HepG2 (cell line): ENCODE results near the gene SLC43A1. TPM values are rescaled to one million over a fixed set of nuclear protein-coding genes. Genes with fewer than 3 reads are reported as not detected.
A peak's percentile ranks its signal among the peaks of the same experiment; 100 is the strongest.

Experiments used
- ATAC-seq: fragments of 200-7000 bp; cut with Tn5 transposase; 3 replicates; pipeline ENCODE4 v1.9.1; 2020; ENCODE audit warnings: mild to moderate bottlenecking, moderate library complexity
- BruUV-seq: library from RNA; stranded (reverse); fragments of 400-500 nt; replicated peaks from 2 replicates; lab custom pipeline; 2021; lab: Mats Ljungman, UMichigan
- CTCF ChIA-PET: fragments of 300-600 bp; formaldehyde crosslinking; extraction: SDS; loops from one replicate; lab custom pipeline; 2021; ENCODE audit warnings: low total read pairs, inconsistent platforms, low intra/inter-chr PET ratio; lab: Yijun Ruan, JAX
- POLR2A ChIA-PET: fragments of 350-600 bp; sonication (Branson Sonifier 250); formaldehyde crosslinking; loops from one replicate; lab custom pipeline; 2020; ENCODE audit warnings: antibody characterized with exemption, inconsistent platforms; lab: Yijun Ruan, JAX
- DNase-seq: peaks from one replicate; pipeline ENCODE4 v3.0.0-alpha.2; 2015; ENCODE audit warnings: low spot score
- FAIRE-seq: peaks from 3 replicates; lab custom pipeline; 2011; peaks lifted over from hg19 to GRCh38; lab: Jason Lieb, UNC
- H2AFZ ChIP-seq: one replicate; pipeline ENCODE4 v1.6.1; 2011; ENCODE audit warnings: low read length, inconsistent platforms
- H3K27ac ChIP-seq: fragments of 300-600 bp; 3 replicates; pipeline ENCODE4 v1.8.0; 2011; ENCODE audit warnings: mixed run types, mild to moderate bottlenecking, mixed read lengths, low read length, inconsistent platforms; ENCODE audit not compliant: insufficient read depth; ENCODE audit errors: extremely low read length
- H3K27me3 ChIP-seq, 2 experiments: fragments of 200-600 bp in 1 of 2; 2 replicates in 1 of 2; 3 replicates in 1 of 2; pipeline versions ENCODE4 v1.6.0 to v1.8.0; 2011; ENCODE audit warnings: low read length in 2 of 2, mild to moderate bottlenecking in 2 of 2, moderate library complexity in 2 of 2, inconsistent platforms in 1 of 2; ENCODE audit not compliant: insufficient read depth in 2 of 2, control insufficient read depth in 1 of 2
- H3K36me3 ChIP-seq, 2 experiments: fragments of 200-600 bp in 1 of 2; replicated peaks in 1 of 2; 2 replicates in 1 of 2; 3 replicates in 1 of 2; pipeline versions ENCODE4 v1.5.1 to v1.8.0; 2011; ENCODE audit warnings: low read length in 2 of 2, inconsistent platforms in 1 of 2; ENCODE audit not compliant: insufficient read depth in 2 of 2, control insufficient read depth in 1 of 2
- H3K4me1 ChIP-seq: 2 replicates; pipeline ENCODE4 v1.5.1; 2012; ENCODE audit warnings: low read length, inconsistent platforms; ENCODE audit not compliant: insufficient read depth
- H3K4me2 ChIP-seq: 2 replicates; pipeline ENCODE4 v1.6.0; 2011; ENCODE audit warnings: low read depth, low read length, inconsistent platforms
- H3K4me3 ChIP-seq, 3 experiments: fragments of 200-600 bp in 1 of 3; sonication (generic), shearing (Covaris generic) in 1 of 3; replicated peaks in 1 of 3; 2 replicates each; pipeline ENCODE4 v1.5.1; 2011 to 2016; ENCODE audit warnings: low read length in 3 of 3, inconsistent platforms in 2 of 3, low read depth in 2 of 3, mild to moderate bottlenecking in 2 of 3, control low read depth in 1 of 3, mixed read lengths in 1 of 3; ENCODE audit not compliant: insufficient read depth in 1 of 3
- H3K79me2 ChIP-seq: one replicate; pipeline ENCODE4 v1.6.1; 2011; ENCODE audit warnings: low read length, inconsistent platforms; ENCODE audit not compliant: insufficient read depth
- H3K9ac ChIP-seq: 2 replicates; pipeline ENCODE4 v1.6.0; 2011; ENCODE audit warnings: mild to moderate bottlenecking, low read depth, low read length, inconsistent platforms; ENCODE audit not compliant: insufficient read depth
- H3K9me3 ChIP-seq: 2 replicates; pipeline ENCODE4 v1.5.1; 2012; ENCODE audit warnings: mild to moderate bottlenecking, low read length
- H4K20me1 ChIP-seq: 2 replicates; pipeline ENCODE4 v1.6.0; 2011; ENCODE audit warnings: inconsistent platforms, mild to moderate bottlenecking, low read length, moderate library complexity; ENCODE audit not compliant: insufficient read depth
- AGO2 ChIP-seq: fragments of 200-400 bp; formaldehyde crosslinking; optimal IDR thresholded peaks from 2 replicates; pipeline ENCODE3; 2017; ENCODE audit warnings: mild to moderate bottlenecking, low read depth, low read length, moderate library complexity
- CEBPB ChIP-seq: IDR thresholded peaks from 2 replicates; pipeline ENCODE4 v1.6.1; 2011; ENCODE audit warnings: low read depth, low read length, improper control_type of control experiment, borderline replicate concordance
- CHD2 ChIP-seq: IDR thresholded peaks from 2 replicates; pipeline ENCODE4 v1.6.1; 2011; ENCODE audit warnings: low read depth, low read length, improper control_type of control experiment
- EED ChIP-seq: sonication (generic); formaldehyde crosslinking; IDR thresholded peaks from 2 replicates; pipeline ENCODE4 v1.5.0; 2020; ENCODE audit warnings: mild to moderate bottlenecking, missing genetic modification reagents
- ELK4 ChIP-seq: sonication (generic); formaldehyde crosslinking; IDR thresholded peaks from 2 replicates; pipeline ENCODE4 v1.9.0; 2021; ENCODE audit warnings: missing genetic modification reagents, borderline replicate concordance
- KAT2B ChIP-seq: fragments of 150-350 bp; IDR thresholded peaks from 2 replicates; pipeline ENCODE4 v1.6.1; 2014; ENCODE audit warnings: low read depth, low read length, borderline replicate concordance
- KMT2B ChIP-seq: IDR thresholded peaks from 2 replicates; pipeline ENCODE4 v1.6.1; 2016; ENCODE audit warnings: missing genetic modification reagents, missing compliant biosample characterization
- MED1 ChIP-seq: sonication (generic); formaldehyde crosslinking; IDR thresholded peaks from 2 replicates; pipeline ENCODE4 v1.4.0; 2020; ENCODE audit warnings: missing genetic modification reagents
- MXI1 ChIP-seq: IDR thresholded peaks from 3 replicates; pipeline ENCODE4 v1.6.1; 2012; ENCODE audit warnings: low read depth, low read length, inconsistent platforms, borderline replicate concordance
- ZMYM3 ChIP-seq: sonication (generic); formaldehyde crosslinking; IDR thresholded peaks from 2 replicates; pipeline ENCODE4 v1.5.1; 2020; ENCODE audit warnings: mild to moderate bottlenecking, missing genetic modification reagents
- ZNF230 ChIP-seq: sonication (generic); formaldehyde crosslinking; IDR thresholded peaks from 2 replicates; pipeline ENCODE4 v1.4.0; 2020; ENCODE audit warnings: mild to moderate bottlenecking, missing genetic modification reagents
- ZNF264 ChIP-seq: sonication (generic); formaldehyde crosslinking; IDR thresholded peaks from 2 replicates; pipeline ENCODE4 v1.4.0; 2020; ENCODE audit warnings: missing genetic modification reagents
- ZNF614 ChIP-seq: IDR thresholded peaks from 2 replicates; pipeline ENCODE4 v1.6.1; 2018; ENCODE audit warnings: missing biosample characterization, missing genetic modification reagents, inconsistent platforms, borderline replicate concordance
- ZNF652 ChIP-seq: IDR thresholded peaks from 2 replicates; pipeline ENCODE4 v1.6.1; 2016; ENCODE audit warnings: low read depth, borderline replicate concordance
- ZSCAN12 ChIP-seq: sonication (generic); formaldehyde crosslinking; IDR thresholded peaks from 2 replicates; pipeline ENCODE4 v1.9.0; 2021; ENCODE audit warnings: mild to moderate bottlenecking, missing genetic modification reagents
- WGBS: methylation state at CpG from one replicate; pipeline ENCODE4 v1.1.6; 2017; ENCODE audit warnings: low lambda C conversion rate; 5-methylcytosine and 5-hydroxymethylcytosine counted together
- in situ Hi-C: cut with HindIII; loops from 2 replicates; pipeline ENCODE4 v1.10.0; 2017; ENCODE audit warnings: low pct_unique_long_range_greater_than_20kb; ENCODE audit not compliant: extremely low pct_ligation_motif_present
- intact Hi-C: fragments of 100-400 bp; cut with micrococcal nuclease; formaldehyde crosslinking; loops from one replicate; pipeline ENCODE4 v1.10.0; 2022; ENCODE audit not compliant: unreplicated experiment
- polyA plus RNA-seq, 8 experiments: library from polyadenylated mRNA; depleted of rRNA in 3 of 8; stranded (reverse) in 7 of 8; unstranded in 1 of 8; fragments of >200 nt; fragmentation: Illumina TruSeq in 4 of 8; extraction: Trizol in 4 of 8; gene quantifications; 2 replicates each; pipeline versions ENCODE4 v1.2.1 to v1.2.3, GENCODE V29; 2011 to 2016; ENCODE audit warnings: low read depth in 4 of 8, missing spikeins in 1 of 8, mixed read lengths in 1 of 8; ENCODE audit not compliant: insufficient read depth in 1 of 8
- total RNA-seq, 5 experiments: library from RNA; depleted of rRNA; stranded (reverse); fragments of >200 nt; fragmentation: Illumina TruSeq; extraction: Trizol; gene quantifications; 2 replicates each; pipeline ENCODE4 v1.2.3, GENCODE V29; 2016; ENCODE audit warnings: low read depth in 1 of 5
- TF ChIP-seq, protein P1 (sequence below): sonication (generic); formaldehyde crosslinking; IDR thresholded peaks from 2 replicates; pipeline ENCODE4 v1.4.0; 2020; ENCODE audit warnings: missing genetic modification reagents
- TF ChIP-seq, protein P2 (sequence below): sonication (generic); formaldehyde crosslinking; IDR thresholded peaks from 2 replicates; pipeline ENCODE4 v1.9.0; 2022; ENCODE audit warnings: missing genetic modification reagents, mild to moderate bottlenecking, borderline replicate concordance
- TF ChIP-seq, protein P3 (sequence below): sonication (generic); formaldehyde crosslinking; IDR thresholded peaks from 2 replicates; pipeline ENCODE4 v1.5.0; 2020; ENCODE audit warnings: mild to moderate bottlenecking, missing genetic modification reagents

Gene SLC43A1
- total and polyA plus RNA-seq, 2 of the 13 experiments (the other 11 are each of a cell fraction or from before 2014, with no cell fraction given), result 72.3 to 87.6 TPM

DNA sequence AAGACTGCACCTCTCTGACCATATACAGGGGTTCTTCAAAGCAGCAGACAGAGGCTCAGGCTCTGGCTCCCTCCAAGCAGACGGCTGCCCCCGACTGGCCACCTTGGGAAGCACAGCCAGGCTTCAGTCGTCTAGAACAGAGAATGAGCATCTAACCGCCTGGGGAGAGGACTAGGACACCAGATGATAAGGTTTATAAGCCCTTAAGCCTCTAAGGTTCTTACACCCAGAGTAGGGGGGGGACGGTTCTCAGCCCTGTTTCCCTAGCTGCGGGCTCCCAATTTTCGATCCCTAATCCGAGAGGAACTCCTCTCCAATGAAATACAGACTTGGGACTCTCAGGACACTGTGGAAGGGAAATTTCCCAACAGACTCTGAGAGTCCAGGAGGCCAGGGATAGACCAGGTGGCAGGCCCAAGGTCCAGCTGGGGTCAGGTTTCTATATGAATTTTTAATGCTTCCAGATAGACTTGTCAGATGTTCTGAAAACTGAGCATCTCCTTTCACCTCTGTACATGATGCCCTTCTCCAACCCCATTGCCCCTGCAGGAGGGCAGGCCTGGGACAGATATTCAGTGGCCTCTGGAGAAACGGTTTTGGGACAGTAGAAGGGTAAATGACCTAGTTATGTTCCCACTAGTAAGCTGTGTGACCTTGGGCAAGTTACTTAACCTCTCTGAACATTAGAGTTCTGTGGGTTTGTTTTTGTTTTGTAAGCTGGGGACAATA lies 34.9 kb downstream of the SLC43A1 start:
- FAIRE-seq (peak; percentile 60), DNase-seq (peak; percentile 61), ATAC-seq (peak; percentile 71)
- Histone ChIP-seq H3K9ac (peak overlapping the region; percentile 26; the same call in 1 of the 2 replicates), H4K20me1 (no peaks in the 10 kb centered on the region), H3K9me3 (no peaks in the 10 kb centered on the region), H3K79me2 (no peaks in the 10 kb centered on the region), H3K27me3 (no peaks in the 10 kb centered on the region), H3K4me1 (peaks cover 30% of the 10 kb centered on the region), H3K36me3 (peaks cover 11 to 25% of the 10 kb centered on the region in 2 experiments), H3K4me2 (peak overlapping the region; percentile 66), H3K4me3 (peak overlapping the region in 1 of 3 experiments; percentile 28; a peak in 1 of 6 replicates), H3K27ac (peak overlapping the region; percentile 65), H2AFZ (no peak overlapping the region)
- BruUV-seq, result TSS peak; percentile 9
- POLR2A ChIA-PET, result interaction anchor here (1.3 to 1.9 kb wide), 2 partner anchors 13 to 21 kb away, joined by 3 to 5 read pairs; no protein-coding TSS in a partner anchor
- WGBS, result 0% methylated on average over 6 of the region's 9 CpGs
- CTCF ChIA-PET, result interaction anchor here (1.7 to 1.9 kb wide), 2 partner anchors 23 to 135 kb away, joined by 7 to 10 read pairs; no protein-coding TSS in a partner anchor
- in situ Hi-C loops (no loop called here), intact Hi-C loops (loop anchor here (1.0 kb wide), 1 partner anchor 135 kb away; no protein-coding TSS in a partner anchor)
- TF ChIP-seq ZNF614 (no peak), CEBPB (0 out of 2 replicates have a peak, but pooled peaks have one; percentile 48), ZSCAN12 (CRISPR knock-in tag) (no peak), AGO2 (no peak), CHD2 (no peak), ZNF230 (no peak), ZNF652 (CRISPR knock-in tag) (no peak), MED1 (no peak), ELK4 (no peak), MXI1 (no peak), KMT2B (CRISPR knock-in tag) (no peak), KAT2B (no peak), ZNF264 (CRISPR knock-in tag) (no peak), EED (0 out of 2 replicates have a peak, but pooled peaks have one; percentile 8), ZMYM3 (peak; percentile 99)
- TF ChIP-seq, protein P1, sequence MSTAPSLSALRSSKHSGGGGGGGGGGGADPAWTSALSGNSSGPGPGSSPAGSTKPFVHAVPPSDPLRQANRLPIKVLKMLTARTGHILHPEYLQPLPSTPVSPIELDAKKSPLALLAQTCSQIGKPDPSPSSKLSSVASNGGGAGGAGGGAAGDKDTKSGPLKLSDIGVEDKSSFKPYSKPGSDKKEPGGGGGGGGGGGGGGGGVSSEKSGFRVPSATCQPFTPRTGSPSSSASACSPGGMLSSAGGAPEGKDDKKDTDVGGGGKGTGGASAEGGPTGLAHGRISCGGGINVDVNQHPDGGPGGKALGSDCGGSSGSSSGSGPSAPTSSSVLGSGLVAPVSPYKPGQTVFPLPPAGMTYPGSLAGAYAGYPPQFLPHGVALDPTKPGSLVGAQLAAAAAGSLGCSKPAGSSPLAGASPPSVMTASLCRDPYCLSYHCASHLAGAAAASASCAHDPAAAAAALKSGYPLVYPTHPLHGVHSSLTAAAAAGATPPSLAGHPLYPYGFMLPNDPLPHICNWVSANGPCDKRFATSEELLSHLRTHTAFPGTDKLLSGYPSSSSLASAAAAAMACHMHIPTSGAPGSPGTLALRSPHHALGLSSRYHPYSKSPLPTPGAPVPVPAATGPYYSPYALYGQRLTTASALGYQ (CRISPR knock-in tag), result no peak
- TF ChIP-seq, protein P2, sequence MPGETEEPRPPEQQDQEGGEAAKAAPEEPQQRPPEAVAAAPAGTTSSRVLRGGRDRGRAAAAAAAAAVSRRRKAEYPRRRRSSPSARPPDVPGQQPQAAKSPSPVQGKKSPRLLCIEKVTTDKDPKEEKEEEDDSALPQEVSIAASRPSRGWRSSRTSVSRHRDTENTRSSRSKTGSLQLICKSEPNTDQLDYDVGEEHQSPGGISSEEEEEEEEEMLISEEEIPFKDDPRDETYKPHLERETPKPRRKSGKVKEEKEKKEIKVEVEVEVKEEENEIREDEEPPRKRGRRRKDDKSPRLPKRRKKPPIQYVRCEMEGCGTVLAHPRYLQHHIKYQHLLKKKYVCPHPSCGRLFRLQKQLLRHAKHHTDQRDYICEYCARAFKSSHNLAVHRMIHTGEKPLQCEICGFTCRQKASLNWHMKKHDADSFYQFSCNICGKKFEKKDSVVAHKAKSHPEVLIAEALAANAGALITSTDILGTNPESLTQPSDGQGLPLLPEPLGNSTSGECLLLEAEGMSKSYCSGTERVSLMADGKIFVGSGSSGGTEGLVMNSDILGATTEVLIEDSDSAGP, result peak; percentile 31; the same call in 1 of the 2 replicates
- TF ChIP-seq, protein P3, sequence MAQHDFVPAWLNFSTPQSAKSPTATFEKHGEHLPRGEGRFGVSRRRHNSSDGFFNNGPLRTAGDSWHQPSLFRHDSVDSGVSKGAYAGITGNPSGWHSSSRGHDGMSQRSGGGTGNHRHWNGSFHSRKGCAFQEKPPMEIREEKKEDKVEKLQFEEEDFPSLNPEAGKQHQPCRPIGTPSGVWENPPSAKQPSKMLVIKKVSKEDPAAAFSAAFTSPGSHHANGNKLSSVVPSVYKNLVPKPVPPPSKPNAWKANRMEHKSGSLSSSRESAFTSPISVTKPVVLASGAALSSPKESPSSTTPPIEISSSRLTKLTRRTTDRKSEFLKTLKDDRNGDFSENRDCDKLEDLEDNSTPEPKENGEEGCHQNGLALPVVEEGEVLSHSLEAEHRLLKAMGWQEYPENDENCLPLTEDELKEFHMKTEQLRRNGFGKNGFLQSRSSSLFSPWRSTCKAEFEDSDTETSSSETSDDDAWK, result no peak
